ENCODE measurements around the gene SMYD3.

SMYD3 gene

DNA sequence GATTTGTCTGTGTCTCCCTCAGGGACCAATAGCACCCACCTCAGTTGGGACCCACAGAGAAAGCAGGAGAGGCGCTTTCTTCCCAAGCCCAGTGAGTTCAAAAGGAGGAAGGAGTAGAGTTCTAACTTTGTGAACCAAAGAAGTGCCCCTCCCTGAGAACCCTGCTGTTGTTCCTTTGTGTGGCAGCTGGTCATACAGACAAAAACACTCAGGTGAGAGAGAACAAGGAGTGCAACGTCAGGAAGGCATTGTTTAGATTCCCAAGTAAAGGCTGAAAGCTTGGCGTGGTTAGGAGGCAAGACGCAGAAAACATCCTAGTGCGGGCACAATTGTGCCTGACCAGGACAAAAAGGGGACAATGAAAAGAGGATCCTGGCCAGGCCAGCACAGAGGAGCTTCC is 697.7 kb downstream of the SMYD3 start:
- no peak for DNase-seq (ENCODE audit: low spot score)
- Histone ChIP-seq H3K4me3 (no peak overlapping the region), H3K27ac (no peak overlapping the region)
- TF ChIP-seq, protein P1, sequence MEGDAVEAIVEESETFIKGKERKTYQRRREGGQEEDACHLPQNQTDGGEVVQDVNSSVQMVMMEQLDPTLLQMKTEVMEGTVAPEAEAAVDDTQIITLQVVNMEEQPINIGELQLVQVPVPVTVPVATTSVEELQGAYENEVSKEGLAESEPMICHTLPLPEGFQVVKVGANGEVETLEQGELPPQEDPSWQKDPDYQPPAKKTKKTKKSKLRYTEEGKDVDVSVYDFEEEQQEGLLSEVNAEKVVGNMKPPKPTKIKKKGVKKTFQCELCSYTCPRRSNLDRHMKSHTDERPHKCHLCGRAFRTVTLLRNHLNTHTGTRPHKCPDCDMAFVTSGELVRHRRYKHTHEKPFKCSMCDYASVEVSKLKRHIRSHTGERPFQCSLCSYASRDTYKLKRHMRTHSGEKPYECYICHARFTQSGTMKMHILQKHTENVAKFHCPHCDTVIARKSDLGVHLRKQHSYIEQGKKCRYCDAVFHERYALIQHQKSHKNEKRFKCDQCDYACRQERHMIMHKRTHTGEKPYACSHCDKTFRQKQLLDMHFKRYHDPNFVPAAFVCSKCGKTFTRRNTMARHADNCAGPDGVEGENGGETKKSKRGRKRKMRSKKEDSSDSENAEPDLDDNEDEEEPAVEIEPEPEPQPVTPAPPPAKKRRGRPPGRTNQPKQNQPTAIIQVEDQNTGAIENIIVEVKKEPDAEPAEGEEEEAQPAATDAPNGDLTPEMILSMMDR (IDR thresholded peaks at IDR 0.05) = no peak

DNA sequence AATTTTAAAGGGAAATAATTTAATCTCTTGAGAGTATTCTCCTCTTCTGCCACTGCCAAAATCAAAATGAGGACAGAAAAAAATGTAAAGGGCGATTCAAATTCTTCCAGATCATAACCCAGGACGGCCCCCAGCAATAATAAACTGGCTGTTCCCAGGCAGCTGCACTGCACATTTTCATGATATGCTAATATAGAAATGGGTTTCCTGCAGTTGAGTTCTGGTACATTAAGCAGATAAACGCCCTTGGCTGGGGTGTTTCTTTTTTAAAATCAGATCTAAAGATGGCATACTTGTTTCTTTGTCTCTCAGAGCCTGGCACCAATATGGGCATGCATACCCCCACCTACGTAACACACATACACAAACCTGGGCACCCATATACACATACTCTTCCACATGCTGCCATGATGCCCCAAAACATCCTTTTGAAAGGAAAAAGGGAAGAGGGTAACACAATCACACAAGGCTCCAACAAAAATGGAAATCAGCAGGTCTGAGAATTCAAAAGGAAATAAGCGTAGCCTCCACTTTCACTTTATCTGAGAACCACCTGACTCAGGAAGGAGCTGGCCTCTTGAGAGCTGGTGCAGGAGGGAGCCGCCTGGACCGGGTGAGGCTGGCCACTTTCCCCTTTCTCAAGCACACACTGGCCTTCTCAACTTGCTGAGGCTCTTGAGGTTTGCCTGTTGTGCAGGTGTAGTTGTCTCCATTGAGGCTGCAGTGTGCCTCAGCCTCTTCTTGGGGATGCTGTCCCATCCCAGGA is 698.9 kb downstream of the SMYD3 start:
- DNase-seq (ENCODE audit: low spot score) = no peak
- TF ChIP-seq, protein P1 (IDR thresholded peaks at IDR 0.05) = no peak
- H3K4me3 ChIP-seq = no peak overlapping the region
- no peak overlapping the region for H3K27ac ChIP-seq

DNA sequence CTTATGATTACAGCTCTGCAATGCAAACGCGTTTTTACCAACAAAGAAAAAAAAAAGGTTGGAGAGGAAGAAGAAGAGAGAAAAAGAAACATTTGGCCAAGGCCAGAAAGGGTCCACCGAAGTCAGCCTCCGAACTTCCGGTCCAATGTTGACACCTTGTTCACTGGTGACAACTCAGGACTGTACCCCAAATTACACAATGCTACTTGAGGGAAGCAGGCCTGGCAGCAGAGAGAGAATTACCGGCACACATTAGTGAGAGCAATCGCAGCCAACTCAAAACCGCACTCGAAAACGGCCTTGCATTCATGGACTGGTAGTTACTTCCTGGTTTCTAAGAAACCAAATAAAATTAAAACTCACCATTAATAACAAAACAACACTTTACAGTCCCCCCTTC is 699.8 kb downstream of the SMYD3 start:
- TF ChIP-seq, protein P1 (IDR thresholded peaks at IDR 0.05) = no peak
- Histone ChIP-seq H3K27ac (no peak overlapping the region), H3K4me3 (no peak overlapping the region)
- DNase-seq (ENCODE audit: low spot score) = no peak

DNA sequence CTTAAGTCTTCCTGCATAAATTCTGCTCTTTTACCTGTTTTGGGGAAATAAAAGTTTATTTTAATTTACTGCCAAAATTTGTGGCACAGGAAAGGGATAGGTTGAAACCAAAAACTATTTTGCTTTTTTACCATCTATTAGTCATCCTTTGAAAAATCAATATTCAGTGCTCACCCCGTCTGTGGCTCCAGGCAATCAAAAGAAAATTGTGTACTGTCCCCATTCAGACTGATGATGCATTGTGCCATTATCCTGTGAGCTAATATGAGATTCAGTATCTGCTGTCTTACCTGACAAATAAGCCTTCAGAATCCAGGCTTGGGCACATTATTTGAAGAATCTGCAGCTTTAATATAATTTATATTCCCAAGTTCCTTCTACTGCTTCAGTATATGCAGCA is 701.5 kb downstream of the SMYD3 start:
- TF ChIP-seq, protein P1 (IDR thresholded peaks at IDR 0.05) = no peak
- Histone ChIP-seq H3K27ac (no peak overlapping the region), H3K4me3 (no peak overlapping the region)
- no peak for DNase-seq (ENCODE audit: low spot score)

DNA sequence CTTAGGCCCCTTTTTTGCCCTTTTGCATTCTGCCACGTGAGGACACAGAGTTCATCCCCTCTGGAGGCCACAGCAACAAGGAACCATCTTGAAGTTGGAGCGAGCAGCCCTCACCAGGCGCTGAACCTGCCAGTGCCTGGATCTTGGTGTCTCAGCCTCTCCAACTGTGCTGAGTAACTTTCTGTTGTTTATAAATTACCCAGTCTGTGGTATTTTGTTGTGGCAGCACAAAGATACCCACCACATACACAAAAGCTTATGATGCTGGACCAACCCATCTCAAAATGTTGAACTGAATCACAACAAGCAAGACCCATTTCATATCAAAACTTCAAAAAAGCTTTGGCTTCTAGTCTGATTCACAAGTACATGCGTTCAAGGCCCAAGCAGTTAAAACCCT is 702.4 kb downstream of the SMYD3 start:
- Histone ChIP-seq H3K27ac (no peak overlapping the region), H3K4me3 (no peak overlapping the region)
- TF ChIP-seq, protein P1 (IDR thresholded peaks at IDR 0.05) = no peak
- no peak for DNase-seq (ENCODE audit: low spot score)

DNA sequence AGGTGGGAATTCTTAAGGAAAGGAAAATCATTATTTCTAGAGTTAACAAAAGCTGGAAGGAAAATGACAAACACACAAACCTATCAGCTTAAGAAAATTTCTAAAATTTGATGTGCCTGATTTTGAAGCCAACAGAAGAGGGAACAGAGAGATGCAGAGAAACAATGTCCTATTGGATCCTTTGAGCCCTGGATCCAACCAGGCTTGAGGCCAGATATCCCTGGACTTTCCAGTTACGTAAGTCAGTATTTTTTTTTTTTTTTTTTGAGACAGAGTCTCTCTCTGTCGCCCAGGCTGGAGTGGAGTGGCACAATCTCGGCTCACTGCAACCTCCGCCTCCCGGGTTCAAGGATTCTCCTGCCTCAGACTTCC is 703.4 kb downstream of the SMYD3 start:
- Histone ChIP-seq H3K27ac (no peak overlapping the region), H3K4me3 (no peak overlapping the region)
- TF ChIP-seq, protein P1 (IDR thresholded peaks at IDR 0.05) = no peak
- no peak for DNase-seq (ENCODE audit: low spot score)

DNA sequence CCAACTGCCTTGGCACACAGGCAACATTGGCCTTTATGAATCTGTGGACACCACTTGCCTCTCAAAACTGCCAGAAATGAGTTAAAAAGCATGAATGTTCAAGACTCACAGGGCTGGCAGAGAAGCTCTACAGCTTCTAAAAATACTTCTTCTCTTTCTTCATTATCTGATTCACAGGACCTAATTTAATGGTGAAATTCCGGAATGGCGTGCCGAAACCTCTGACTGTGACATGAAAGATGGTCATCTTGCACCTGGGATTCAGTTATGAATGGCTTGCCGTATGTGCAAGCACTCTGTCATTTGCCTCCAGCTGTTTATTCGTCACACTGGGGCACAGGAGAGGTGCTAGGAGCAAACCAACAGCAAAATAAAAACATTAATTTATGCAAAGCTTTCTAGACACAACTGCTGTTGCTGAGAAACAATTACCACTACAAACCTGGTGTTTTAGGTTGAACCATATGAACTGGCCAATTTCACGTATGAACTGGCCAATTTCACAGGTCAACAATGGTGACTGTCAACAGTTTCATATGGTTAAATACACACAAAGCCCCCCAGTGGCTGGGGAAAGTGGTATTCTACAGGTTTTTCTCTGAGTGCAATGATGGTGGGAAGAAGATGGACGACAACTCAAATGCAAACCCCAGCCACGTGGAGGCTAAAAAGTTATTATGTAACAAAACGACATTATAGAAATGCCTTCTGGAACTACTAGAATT is 704.0 kb downstream of the SMYD3 start:
- no peak overlapping the region for H3K27ac ChIP-seq
- no peak for DNase-seq (ENCODE audit: low spot score)
- TF ChIP-seq, protein P1 (IDR thresholded peaks at IDR 0.05) = no peak
- no peak overlapping the region for H3K4me3 ChIP-seq

Measured in coronary artery (tissue), 2 donors.